GM12891 (cell line): ENCODE data around the gene PET100.

Experiments used
- DNase-seq: peaks from one replicate; pipeline ENCODE4 v3.0.0; 2011; ENCODE audit warnings: low spot score; ENCODE audit not compliant: insufficient read length
- FAIRE-seq: peaks from 2 replicates; lab custom pipeline; 2011; peaks lifted over from hg19 to GRCh38; lab: Jason Lieb, UNC
- PAX5 ChIP-seq: IDR thresholded peaks from 2 replicates; pipeline ENCODE4 v1.6.1; 2011; ENCODE audit warnings: low read length, moderate library complexity, mild to moderate bottlenecking; ENCODE audit not compliant: insufficient read depth, severe bottlenecking
- POLR2A ChIP-seq: IDR thresholded peaks from 2 replicates; pipeline ENCODE4 v1.6.1; 2011; ENCODE audit warnings: low read depth, low read length, control low read depth
- POLR2AphosphoS5 ChIP-seq: IDR thresholded peaks from 2 replicates; pipeline ENCODE4 v1.6.1; 2011; ENCODE audit warnings: low read depth, low read length, control low read depth
- POU2F2 ChIP-seq: IDR thresholded peaks from 2 replicates; pipeline ENCODE4 v1.6.1; 2011; ENCODE audit warnings: low read depth, mild to moderate bottlenecking, control low read depth, low read length, moderate library complexity
- SPI1 ChIP-seq: IDR thresholded peaks from 2 replicates; pipeline ENCODE4 v1.6.1; 2011; ENCODE audit warnings: low read depth, low read length, control low read depth
- TAF1 ChIP-seq: IDR thresholded peaks from 2 replicates; pipeline ENCODE4 v1.6.1; 2011; ENCODE audit warnings: low read depth, low read length, control low read depth

The PET100 gene

GRCh38 chr19:7611541-7612279 is 17.9 kb upstream of the PET100 start:
- DNase-seq, result no peak
- no peak for FAIRE-seq
- TF ChIP-seq PAX5 (no peak), SPI1 (no peak), POLR2A (no peak), POLR2AphosphoS5 (no peak), POU2F2 (no peak), TAF1 (no peak)

GRCh38 chr19:7612282-7613274 is 17.0 kb upstream of the PET100 start:
- DNase-seq, result no peak
- TF ChIP-seq POU2F2 (no peak), SPI1 (no peak), POLR2A (no peak), POLR2AphosphoS5 (no peak), PAX5 (no peak), TAF1 (no peak)
- no peak for FAIRE-seq

- no peak for TF ChIP-seq POLR2A
- TF ChIP-seq POU2F2, result no peak
- TF ChIP-seq PAX5, result no peak
- no peak for TF ChIP-seq POLR2AphosphoS5
- no peak for TF ChIP-seq SPI1
- TF ChIP-seq TAF1, result no peak
Measured at GRCh38 chr19:7614859-7615741, 14.5 kb upstream of the PET100 start.

GRCh38 chr19:7617172-7617571 is 12.4 kb upstream of the PET100 start:
- FAIRE-seq, result no peak
- no peak for TF ChIP-seq POLR2AphosphoS5
- TF ChIP-seq POLR2A, result no peak
- no peak for TF ChIP-seq PAX5
- no peak for TF ChIP-seq POU2F2
- no peak for TF ChIP-seq SPI1
- no peak for TF ChIP-seq TAF1
- DNase-seq, result no peak

More at GRCh38 chr19:7614859-7615741, 14.5 kb upstream of the PET100 start:
- DNase-seq (no peak), FAIRE-seq (no peak)

GRCh38 chr19:7617735-7618134 is 11.9 kb upstream of the PET100 start:
- TF ChIP-seq PAX5, result no peak
- FAIRE-seq (no peak), DNase-seq (no peak)

- TF ChIP-seq POU2F2 (no peak), POLR2A (no peak), SPI1 (no peak), POLR2AphosphoS5 (no peak), PAX5 (no peak), TAF1 (no peak)
- no peak for FAIRE-seq
- no peak for DNase-seq
Measured at GRCh38 chr19:7618348-7618747, 11.2 kb upstream of the PET100 start.

- FAIRE-seq (no peak), DNase-seq (no peak)
- TF ChIP-seq POLR2AphosphoS5 (no peak), POLR2A (no peak), POU2F2 (no peak), PAX5 (no peak)
Measured at GRCh38 chr19:7618771-7619510, 10.7 kb upstream of the PET100 start.

- no peak for FAIRE-seq
- TF ChIP-seq POLR2AphosphoS5 (no peak), PAX5 (no peak), TAF1 (no peak), POU2F2 (no peak), POLR2A (no peak), SPI1 (no peak)
Measured at GRCh38 chr19:7619671-7620441, 9.7 kb upstream of the PET100 start.

More at GRCh38 chr19:7619671-7620441, 9.7 kb upstream of the PET100 start:
- no peak for DNase-seq
